Naive thymus-derived CD8-positive, alpha-beta T cell (primary cell): Measurements from ENCODE around the gene ZCCHC10. TPM values are rescaled to one million over a fixed set of nuclear protein-coding genes. Genes with fewer than 3 reads are reported as not detected.
"Not testable (repeated sequence)": the region's sequence is repeated elsewhere in the genome, so short reads cannot be mapped to it uniquely, and the experiment has no call there.

Experiments
- ATAC-seq, 2 donors: fragments of 150-1000 bp; cut with Tn5 transposase in 1 of 2; sonication (Bioruptor Pico), chemical (Tn5 transposase) in 1 of 2; 1 replicate in 1 of 2; 2 replicates in 1 of 2; pipeline ENCODE4 v1.10.0; 2021; ENCODE audit warnings: mild to moderate bottlenecking in 2 of 2, moderate library complexity in 2 of 2
- POLR2A ChIA-PET: fragments of 350-600 bp; sonication (Branson Sonifier 250); formaldehyde crosslinking; loops from one replicate; lab custom pipeline; 2021; ENCODE audit warnings: antibody characterized with exemption; lab: Charles Lee
- DNase-seq, 10 donors: peaks; one replicate each; pipeline versions ENCODE4 v3.0.0 to v3.0.0-alpha.2; 2020 to 2022
- H3K27ac Mint-ChIP-seq, 10 donors: one replicate each; pipeline ENCODE4 v1.8.0; 2020 to 2022; ENCODE audit warnings: mild to moderate bottlenecking in 10 of 10, mixed read lengths in 10 of 10, moderate library complexity in 4 of 10, inconsistent platforms in 1 of 10
- H3K27me3 Mint-ChIP-seq, 5 donors: one replicate each; pipeline ENCODE4 v1.8.0; 2021 to 2022; ENCODE audit warnings: mixed read lengths in 5 of 5
- H3K36me3 Mint-ChIP-seq, 3 donors: one replicate each; pipeline ENCODE4 v1.8.0; 2020 to 2022; ENCODE audit warnings: mixed read lengths in 3 of 3, mild to moderate bottlenecking in 2 of 3, inconsistent platforms in 1 of 3
- H3K4me1 Mint-ChIP-seq, 4 donors: one replicate each; pipeline ENCODE4 v1.8.0; 2021 to 2022; ENCODE audit warnings: mixed read lengths in 4 of 4
- H3K4me3 Mint-ChIP-seq, 10 donors: one replicate each; pipeline ENCODE4 v1.8.0; 2020 to 2022; ENCODE audit warnings: mild to moderate bottlenecking in 10 of 10, mixed read lengths in 10 of 10, moderate library complexity in 6 of 10, inconsistent platforms in 1 of 10
- H3K9me3 Mint-ChIP-seq, 9 donors: one replicate each; pipeline ENCODE4 v1.8.0; 2020 to 2022; ENCODE audit warnings: mixed read lengths in 9 of 9, mild to moderate bottlenecking in 3 of 9, inconsistent platforms in 1 of 9, moderate library complexity in 1 of 9
- polyA plus RNA-seq, 3 donors: library from polyadenylated mRNA; unstranded; fragments of 300-500 nt; fragmentation: Illumina TruSeq; gene quantifications; one replicate each; pipeline ENCODE4 v1.2.3, GENCODE V29; 2021
- total RNA-seq, 8 experiments: library from RNA in 2 of 8; stranded (reverse) in 2 of 8; gene quantifications; one replicate each; pipeline ENCODE4 v1.2.3 and lab custom pipeline; 2021 to 2026

The ZCCHC10 gene
- total and polyA plus RNA-seq, 5 experiments from 2014 or later = 17.8 to 36.9 (median 28.7) TPM

- Mint-ChIP-seq H3K27me3 (peaks cover 0 to 17% (median 3%) of the 10 kb centered on the region in 5 donors), H3K9me3 (peaks cover 0 to 1% (median 0%) of the 10 kb centered on the region in 9 donors), H3K4me1 (peaks cover 0 to 33% (median 0%) of the 10 kb centered on the region in 4 donors), H3K36me3 (no peaks in the 10 kb centered on the region), H3K27ac (peak overlapping the region in 1 of 10 donors; percentile 20), H3K4me3 (no peak overlapping the region)
- POLR2A ChIA-PET = interaction anchor here (1.0 kb wide), 1 partner anchor 17 kb away, joined by 3 read pairs; the partner anchor contains the start of gene HSPA4
- DNase-seq = no peak
- no peak for ATAC-seq
These were observed 8.9 kb upstream of the ZCCHC10 start for GRCh38 chr5:133035224-133035623.

DNA sequence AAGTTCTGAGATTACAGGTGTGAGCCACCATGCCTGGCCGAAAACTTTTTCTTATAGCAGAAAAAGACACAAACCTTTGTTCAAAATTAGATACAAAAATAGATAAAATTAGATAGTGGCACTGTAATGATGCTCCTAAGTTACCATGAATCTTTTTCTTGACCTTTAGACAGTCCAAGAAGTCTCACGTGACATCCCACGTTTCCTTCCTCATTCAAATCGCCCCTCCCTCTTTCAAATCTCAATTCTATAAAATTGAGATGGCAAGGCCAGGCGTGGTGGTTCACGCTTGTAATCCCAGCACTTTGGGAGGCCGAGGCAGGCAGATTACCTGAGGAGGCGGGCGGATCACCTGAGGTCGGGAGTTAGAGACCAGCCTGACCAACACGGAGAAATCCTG, 7.7 kb upstream of the ZCCHC10 start:
- Mint-ChIP-seq H3K36me3 (no peaks in the 10 kb centered on the region), H3K9me3 (peaks cover 0 to 1% (median 0%) of the 10 kb centered on the region in 9 donors), H3K27ac (peak overlapping the region in 1 of 10 donors; percentile 41), H3K4me1 (peaks cover 0 to 37% (median 0%) of the 10 kb centered on the region in 4 donors), H3K4me3 (no peak overlapping the region), H3K27me3 (peaks cover 0 to 17% (median 3%) of the 10 kb centered on the region in 5 donors)
- POLR2A ChIA-PET = interaction anchor here (1.0 to 1.6 kb wide), 2 partner anchors 17 to 18 kb away, joined by 3 to 15 read pairs; partner anchors contain the start of gene HSPA4
- no peak for DNase-seq
- ATAC-seq = no peak

DNA sequence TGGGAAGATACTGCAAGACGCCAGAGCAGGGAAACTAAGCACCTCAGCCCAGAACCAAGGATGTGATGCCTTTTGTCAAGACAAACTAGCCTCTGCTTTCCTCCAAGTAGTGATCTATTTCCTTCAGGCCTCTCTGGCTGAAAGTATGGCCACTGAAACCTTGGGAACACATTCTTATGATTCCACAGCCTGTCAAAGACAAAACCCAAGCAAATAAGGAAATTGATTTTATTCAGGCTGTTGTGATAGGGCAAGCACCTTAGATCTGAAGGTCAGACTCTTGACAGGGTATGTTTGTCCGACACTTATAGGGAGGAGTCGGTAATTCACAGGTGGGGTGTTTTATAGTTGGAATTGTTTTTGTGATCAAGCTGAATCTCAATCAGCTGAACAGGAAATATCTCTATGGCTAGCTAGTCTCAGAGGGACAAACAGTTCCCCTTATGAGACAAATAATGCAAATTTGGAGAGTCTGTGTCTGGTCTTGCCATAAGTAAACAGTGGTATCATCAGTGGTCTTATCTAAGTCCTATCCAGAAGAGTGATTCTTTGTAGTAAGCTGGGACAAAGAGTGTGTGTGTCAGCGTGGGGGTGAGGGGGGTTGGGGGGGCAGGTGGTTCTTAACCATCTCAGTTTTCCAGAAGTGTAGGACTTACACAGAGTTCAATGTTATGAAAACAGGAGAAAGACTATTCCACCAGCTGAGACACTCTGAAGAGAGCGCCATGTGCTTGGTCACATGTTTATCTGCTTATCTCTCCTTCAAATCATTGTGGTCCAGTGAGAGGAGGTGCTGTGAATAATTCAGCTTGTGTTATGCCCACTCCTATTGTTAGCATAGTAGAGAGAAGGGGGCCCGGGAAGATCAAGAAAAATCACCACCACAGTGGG, 6.7 kb upstream of the ZCCHC10 start:
- Mint-ChIP-seq H3K27me3 (peaks cover 0 to 17% (median 3%) of the 10 kb centered on the region in 5 donors), H3K27ac (peak overlapping the region in 3 of 10 donors; percentile 11 to 79 (median 29)), H3K4me1 (peaks cover 0 to 37% (median 0%) of the 10 kb centered on the region in 4 donors), H3K36me3 (no peaks in the 10 kb centered on the region), H3K4me3 (peak overlapping the region in 1 of 10 donors; percentile 56), H3K9me3 (peaks cover 0 to 1% (median 0%) of the 10 kb centered on the region in 9 donors)
- no peak for DNase-seq
- ATAC-seq = peak in 1 of 2 donors; percentile 44
- POLR2A ChIA-PET = interaction anchor here (1.0 to 1.6 kb wide), 2 partner anchors 18 to 70 kb away, joined by 3 to 15 read pairs; partner anchors contain the start of genes AFF4 and HSPA4

DNA sequence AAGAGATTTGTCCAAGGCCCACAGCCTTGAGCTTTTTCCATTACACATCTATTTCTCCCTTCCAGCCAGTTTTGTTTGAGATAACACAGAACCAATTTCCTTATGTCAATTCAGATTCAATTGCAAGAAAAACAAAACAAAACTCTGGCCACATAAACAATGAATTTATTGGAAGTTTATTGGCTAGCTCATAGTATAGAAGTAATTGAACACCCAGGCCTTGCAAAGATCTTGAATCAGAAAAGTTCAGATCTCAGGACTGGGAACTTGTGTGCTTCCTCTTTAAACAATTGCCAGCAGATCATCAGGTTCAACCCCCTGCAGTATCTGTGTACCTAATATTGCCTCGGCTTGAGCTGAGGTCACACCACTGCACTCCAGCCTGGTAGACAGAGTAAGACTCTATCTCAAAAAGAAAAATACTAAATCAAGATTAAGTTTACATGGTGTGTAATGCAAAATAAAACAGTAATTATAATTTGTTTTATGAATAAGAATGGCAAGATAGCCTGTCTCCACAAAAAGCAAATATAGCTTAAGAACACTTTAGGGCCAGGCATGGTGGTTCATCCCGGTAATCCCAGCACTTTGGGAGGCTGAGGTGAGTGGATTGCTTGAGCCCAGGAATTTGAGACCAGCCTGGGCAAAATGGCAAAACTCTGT, 4.1 kb upstream of the ZCCHC10 start:
- Mint-ChIP-seq H3K4me1 (peaks cover 3 to 47% (median 6%) of the 10 kb centered on the region in 4 donors), H3K27me3 (peaks cover 0 to 10% (median 2%) of the 10 kb centered on the region in 5 donors), H3K27ac (no peak overlapping the region), H3K9me3 (peaks cover 0 to 1% (median 0%) of the 10 kb centered on the region in 9 donors), H3K36me3 (no peaks in the 10 kb centered on the region), H3K4me3 (no peak overlapping the region)
- no peak for ATAC-seq
- POLR2A ChIA-PET = interaction anchor here (1.8 kb wide), 1 partner anchor 21 kb away, joined by 6 read pairs; the partner anchor contains the start of gene HSPA4
- no peak for DNase-seq

GRCh38 chr5:133029416-133029815, 3.1 kb upstream of the ZCCHC10 start:
- H3K4me3 Mint-ChIP-seq = no peak overlapping the region
- POLR2A ChIA-PET = interaction anchor here (1.2 kb wide), 1 partner anchor 23 kb away, joined by 3 read pairs; the partner anchor contains the start of gene HSPA4
- peak overlapping the region in 1 of 10 donors; percentile 14 for H3K27ac Mint-ChIP-seq

GRCh38 chr5:133026664-133027153, 360 bp upstream of the ZCCHC10 start:
- Mint-ChIP-seq H3K4me3 (peak overlapping the region; percentile 92 to 98 (median 95)), H3K4me1 (peaks cover 8 to 40% (median 23%) of the 10 kb centered on the region in 4 donors), H3K9me3 (no peaks in the 10 kb centered on the region), H3K36me3 (peaks cover 0 to 17% (median 2%) of the 10 kb centered on the region in 3 donors), H3K27me3 (no peaks in the 10 kb centered on the region), H3K27ac (peak overlapping the region; percentile 65 to 96 (median 84))
- ATAC-seq (peak in 1 of 2 donors; percentile 1), DNase-seq (no peak)
- POLR2A ChIA-PET = interaction anchor here (0.6 to 1.7 kb wide), 6 partner anchors 8 to 63 kb away, joined by 3 to 9 read pairs (median 5); partner anchors contain the start of genes AFF4 and HSPA4

More at GRCh38 chr5:133029416-133029815, 3.1 kb upstream of the ZCCHC10 start:
- DNase-seq = no peak
- Mint-ChIP-seq H3K27me3 (peaks cover 0 to 6% (median 0%) of the 10 kb centered on the region in 5 donors), H3K4me1 (peaks cover 4 to 43% (median 14%) of the 10 kb centered on the region in 4 donors), H3K36me3 (peaks cover 0 to 1% (median 0%) of the 10 kb centered on the region in 3 donors), H3K9me3 (no peaks in the 10 kb centered on the region)
- ATAC-seq = no peak

- Mint-ChIP-seq H3K4me1 (peaks cover 10 to 20% (median 14%) of the 10 kb centered on the region in 4 donors), H3K36me3 (peaks cover 0 to 64% (median 19%) of the 10 kb centered on the region in 3 donors)
- H3K4me3 Mint-ChIP-seq, DNase-seq, H3K27ac Mint-ChIP-seq, H3K27me3 Mint-ChIP-seq, ATAC-seq, H3K9me3 Mint-ChIP-seq, POLR2A ChIA-PET: not testable (repeated sequence)
These were observed 6.9 kb downstream of the ZCCHC10 start for GRCh38 chr5:133019471-133019870.

GRCh38 chr5:133017964-133018363, 8.4 kb downstream of the ZCCHC10 start:
- Mint-ChIP-seq H3K9me3 (no peaks in the 10 kb centered on the region), H3K4me1 (peaks cover 0 to 14% (median 9%) of the 10 kb centered on the region in 4 donors), H3K27me3 (no peaks in the 10 kb centered on the region), H3K4me3 (no peak overlapping the region), H3K27ac (no peak overlapping the region), H3K36me3 (peaks cover 0 to 60% (median 18%) of the 10 kb centered on the region in 3 donors)
- DNase-seq = no peak
- ATAC-seq = no peak
- POLR2A ChIA-PET = interaction anchor here (0.7 kb wide), 2 partner anchors 9 to 775 kb away, joined by 3 to 4 read pairs; no protein-coding TSS in a partner anchor

GRCh38 chr5:133015466-133015865, 10.9 kb downstream of the ZCCHC10 start:
- DNase-seq = no peak
- Mint-ChIP-seq H3K27ac (no peak overlapping the region), H3K9me3 (no peaks in the 10 kb centered on the region), H3K27me3 (no peaks in the 10 kb centered on the region), H3K36me3 (peaks cover 0 to 48% (median 21%) of the 10 kb centered on the region in 3 donors), H3K4me3 (no peak overlapping the region), H3K4me1 (peaks cover 0 to 12% (median 7%) of the 10 kb centered on the region in 4 donors)
- ATAC-seq = no peak
- POLR2A ChIA-PET = no interaction called here

DNA sequence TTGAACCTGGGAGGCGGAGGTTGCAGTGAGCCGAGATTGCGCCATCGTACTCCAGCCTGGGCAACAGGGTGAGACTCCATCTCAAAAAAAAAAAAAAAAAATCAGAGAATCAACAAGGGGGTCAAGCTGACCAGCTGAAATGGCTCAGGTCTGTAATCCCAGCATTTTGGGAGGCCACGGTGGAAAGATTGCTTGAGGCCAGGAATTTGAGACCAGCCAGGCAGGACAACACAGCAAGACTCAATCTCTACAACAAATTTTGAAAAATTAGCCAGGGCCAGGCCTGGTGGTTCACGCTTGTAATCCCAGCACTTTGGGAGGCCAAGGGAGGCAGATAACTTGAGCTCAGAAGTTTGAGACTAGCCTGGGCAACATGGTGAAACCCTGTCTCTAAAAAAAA, 17.9 kb downstream of the ZCCHC10 start:
- DNase-seq, H3K27me3 Mint-ChIP-seq, H3K4me3 Mint-ChIP-seq, H3K27ac Mint-ChIP-seq, ATAC-seq, H3K9me3 Mint-ChIP-seq, POLR2A ChIA-PET, H3K4me1 Mint-ChIP-seq: not testable (repeated sequence)
- H3K36me3 Mint-ChIP-seq = peaks cover 0 to 38% (median 9%) of the 10 kb centered on the region in 3 donors

- Mint-ChIP-seq H3K27ac (no peak overlapping the region), H3K36me3 (peaks cover 0 to 46% (median 12%) of the 10 kb centered on the region in 3 donors), H3K4me1 (peaks cover 0 to 4% (median 2%) of the 10 kb centered on the region in 4 donors), H3K9me3 (no peaks in the 10 kb centered on the region), H3K27me3 (no peaks in the 10 kb centered on the region), H3K4me3 (no peak overlapping the region)
- POLR2A ChIA-PET = no interaction called here
- ATAC-seq = no peak
- no peak for DNase-seq
These were observed 19.7 kb downstream of the ZCCHC10 start for GRCh38 chr5:133006653-133007052.

DNA sequence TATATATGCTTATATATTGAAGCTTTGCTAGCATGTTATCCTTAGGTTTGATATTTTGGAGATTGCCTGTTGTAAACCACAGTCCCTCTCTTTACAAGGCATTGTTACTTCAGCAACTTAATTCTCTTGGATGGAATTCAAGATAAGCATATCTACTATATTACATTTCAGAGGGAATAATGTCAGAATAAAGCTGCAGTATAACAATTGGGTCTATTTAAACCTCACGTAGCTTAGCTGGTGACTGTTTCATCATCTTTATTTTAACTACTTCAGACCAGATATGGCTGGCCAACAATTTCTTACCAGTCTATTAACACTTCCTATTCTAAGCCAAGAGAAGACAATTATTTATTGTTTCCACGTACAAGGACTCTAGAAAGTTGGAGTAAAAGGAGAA, 27.1 kb downstream of the ZCCHC10 start:
- no peaks in the 10 kb centered on the region for H3K27me3 Mint-ChIP-seq

More for the DNA sequence above, 27.1 kb downstream of the ZCCHC10 start:
- DNase-seq (no peak), ATAC-seq (no peak)
- H3K9me3 Mint-ChIP-seq = no peaks in the 10 kb centered on the region
- H3K4me3 Mint-ChIP-seq = no peak overlapping the region
- H3K36me3 Mint-ChIP-seq = peaks cover 0 to 42% (median 5%) of the 10 kb centered on the region in 3 donors
- H3K4me1 Mint-ChIP-seq = peaks cover 0 to 1% (median 0%) of the 10 kb centered on the region in 4 donors
- POLR2A ChIA-PET = interaction anchor here (0.5 kb wide), 1 partner anchor 23 kb away, joined by 3 read pairs; no protein-coding TSS in a partner anchor
- H3K27ac Mint-ChIP-seq = no peak overlapping the region
